NCI-H2227 treated with DMSO at 0.1 percent for 48 hours (cell line): ENCODE data around the gene PARK7.
A peak's percentile ranks its signal among the peaks of the same experiment; 100 is the strongest.
"Not testable (repeated sequence)": the region's sequence is repeated elsewhere in the genome, so short reads cannot be mapped to it uniquely, and the experiment has no call there.

ENCODE experiments used
- DNase-seq: peaks from one replicate; lab custom pipeline; 2025; lab: John Stamatoyannopoulos, UW

Gene PARK7

GRCh38 chr1:7943251-7943650, 18.3 kb upstream of the PARK7 start:
- no peak for DNase-seq

- no peak for DNase-seq
Measured at GRCh38 chr1:7948960-7949359, 12.6 kb upstream of the PARK7 start.

- DNase-seq = not testable (repeated sequence)
Measured at GRCh38 chr1:7952791-7953190, 8.7 kb upstream of the PARK7 start.

GRCh38 chr1:7953850-7954609, 7.5 kb upstream of the PARK7 start:
- peak; percentile 90 for DNase-seq

- peak; percentile 12 for DNase-seq
Measured at GRCh38 chr1:7954683-7955082, 6.8 kb upstream of the PARK7 start.

GRCh38 chr1:7956218-7957032, 5.1 kb upstream of the PARK7 start:
- DNase-seq = no peak

- no peak for DNase-seq
Measured at GRCh38 chr1:7960165-7960564, 1.3 kb upstream of the PARK7 start.

- peak; percentile 4 for DNase-seq
Measured at GRCh38 chr1:7960867-7961215, 670 bp upstream of the PARK7 start.

- peak; percentile 53 for DNase-seq
Measured at GRCh38 chr1:7962014-7962335, 464 bp downstream of the PARK7 start.

- no peak for DNase-seq
Measured at GRCh38 chr1:7962636-7963377, 1.3 kb downstream of the PARK7 start.

GRCh38 chr1:7963378-7963730, 1.8 kb downstream of the PARK7 start:
- not testable (repeated sequence) for DNase-seq

GRCh38 chr1:7963841-7964240, 2.3 kb downstream of the PARK7 start:
- not testable (repeated sequence) for DNase-seq

- DNase-seq = no peak
Measured at GRCh38 chr1:7964476-7964875, 3.0 kb downstream of the PARK7 start.

GRCh38 chr1:7967196-7967595, 5.7 kb downstream of the PARK7 start:
- no peak for DNase-seq

- no peak for DNase-seq
Measured at GRCh38 chr1:7967651-7968050, 6.1 kb downstream of the PARK7 start.

- DNase-seq = no peak
Measured at GRCh38 chr1:7970246-7970645, 8.7 kb downstream of the PARK7 start.

GRCh38 chr1:7971024-7971423, 9.5 kb downstream of the PARK7 start:
- no peak for DNase-seq

GRCh38 chr1:7972285-7972684, 10.8 kb downstream of the PARK7 start:
- DNase-seq = no peak

- DNase-seq = no peak
Measured at GRCh38 chr1:7973086-7973485, 11.6 kb downstream of the PARK7 start.

- DNase-seq = peak; percentile 88
Measured at GRCh38 chr1:7975212-7975865, 13.8 kb downstream of the PARK7 start.

- DNase-seq = no peak
Measured at GRCh38 chr1:7980984-7981383, 19.5 kb downstream of the PARK7 start.

GRCh38 chr1:7983086-7983778, 21.7 kb downstream of the PARK7 start:
- no peak for DNase-seq
